HT1080 (cell line): ENCODE results near the gene ZNF727. TPM values are rescaled to one million over a fixed set of nuclear protein-coding genes. Genes with fewer than 3 reads are reported as not detected.
"Not testable (repeated sequence)": the region's sequence is repeated elsewhere in the genome, so short reads cannot be mapped to it uniquely, and the experiment has no call there.

Experiments
- DNase-seq: peaks from one replicate; pipeline ENCODE4 v3.0.0-alpha.2; 2015; ENCODE audit warnings: low read depth
- polyA plus RNA-seq, 2 experiments: library from polyadenylated mRNA; depleted of rRNA; stranded (reverse); fragments of >200 nt; gene quantifications; 2 replicates each; pipeline ENCODE4 v1.2.3, GENCODE V29; 2015
- total RNA-seq: library from RNA; depleted of rRNA; stranded (reverse); fragments of >200 nt; shearing (Covaris generic); gene quantifications from 2 replicates; pipeline ENCODE4 v1.2.3, GENCODE V29; 2014; rRNA removed

The ZNF727 gene
- total RNA-seq = not detected in 2 replicates
- not detected in 2 replicates for polyA plus RNA-seq (2015; cell fraction: cytosol; rRNA removed)
- not detected in 2 replicates for polyA plus RNA-seq (2015; cell fraction: nucleus; rRNA removed)

DNA sequence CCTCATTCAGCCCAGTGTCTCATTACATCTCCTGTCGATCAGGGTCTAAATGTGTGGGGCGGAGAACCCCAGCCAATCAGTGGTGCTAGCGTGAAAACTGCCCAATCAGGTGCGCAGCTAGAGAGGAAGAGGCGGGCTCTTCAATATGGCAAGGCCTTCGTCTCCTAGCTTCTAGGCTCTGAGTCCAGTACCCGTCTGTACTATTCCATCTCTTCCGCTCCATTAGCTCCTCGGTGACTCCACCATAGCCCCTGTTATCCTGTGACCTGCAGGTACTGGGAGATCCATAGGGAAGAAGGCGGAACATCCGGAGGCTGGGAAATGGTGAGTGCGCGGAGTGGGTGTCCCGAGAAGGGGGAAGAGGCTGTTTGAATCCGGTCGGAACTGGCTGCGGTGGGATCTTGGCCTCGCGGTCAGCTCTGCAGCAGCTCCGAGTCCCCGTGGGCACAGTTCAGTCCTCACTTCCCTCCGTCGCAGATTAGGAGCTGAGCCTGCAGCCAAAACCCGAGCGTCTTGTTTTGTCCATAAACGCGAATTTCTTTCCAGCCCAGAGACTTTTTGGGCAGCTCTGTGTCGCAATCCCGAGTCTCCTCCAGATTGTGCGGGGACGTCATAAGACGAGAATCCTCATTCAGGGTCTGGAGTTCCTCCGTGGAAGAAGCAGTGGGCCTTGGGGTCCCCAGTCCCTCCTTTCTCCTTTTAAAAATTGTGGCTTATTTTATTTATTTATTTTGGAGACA, at the start of gene ZNF727:
Gene ZNF727, plus strand, starts transcription at position 134 of the 740 bp plus-strand sequence. Its CDS starts 188 bp downstream, at position 322.
- DNase-seq = no peak

DNA sequence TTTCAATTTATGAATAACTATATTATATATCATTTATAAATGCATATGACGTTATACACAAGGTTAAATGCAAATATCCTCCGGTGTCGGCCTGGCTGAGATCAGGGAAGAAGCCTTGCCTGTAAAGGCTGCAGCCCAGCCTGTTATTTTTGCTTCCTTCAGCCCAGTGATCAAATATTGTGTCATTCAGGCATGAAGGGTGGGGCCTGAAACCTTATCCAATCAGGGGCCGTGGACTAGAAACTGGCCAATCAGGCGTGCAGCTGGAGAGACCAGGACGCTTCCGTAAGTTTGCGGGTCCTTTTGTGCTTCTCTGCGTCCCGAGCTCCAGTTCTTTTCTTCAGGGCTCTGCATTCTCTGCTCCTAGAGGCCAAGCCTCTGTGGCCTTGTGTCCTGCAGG, 46.7 kb upstream of the ZNF727 start, which contains the start of gene ZNF722:
Gene ZNF722, plus strand, starts transcription at position 301 of the 400 bp plus-strand sequence. CDS start 113 bp downstream, outside the sequence.
- DNase-seq = no peak

DNA sequence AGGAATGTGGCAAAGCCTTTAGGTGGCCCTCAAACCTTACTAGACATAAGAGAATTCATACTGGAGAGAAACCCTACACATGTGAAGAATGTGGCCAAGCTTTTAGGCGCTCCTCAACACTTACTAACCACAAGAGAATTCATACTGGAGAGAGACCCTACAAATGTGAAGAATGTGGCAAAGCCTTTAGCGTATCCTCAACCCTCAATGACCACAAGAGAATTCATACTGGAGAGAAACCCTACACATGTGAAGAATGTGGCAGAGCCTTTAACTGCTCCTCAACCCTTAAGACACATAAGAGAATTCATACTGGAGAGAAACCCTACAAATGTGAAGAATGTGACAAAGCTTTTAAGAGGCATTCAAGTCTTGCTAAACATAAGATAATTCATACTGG, 29.7 kb upstream of the ZNF727 start:
- not testable (repeated sequence) for DNase-seq

DNA sequence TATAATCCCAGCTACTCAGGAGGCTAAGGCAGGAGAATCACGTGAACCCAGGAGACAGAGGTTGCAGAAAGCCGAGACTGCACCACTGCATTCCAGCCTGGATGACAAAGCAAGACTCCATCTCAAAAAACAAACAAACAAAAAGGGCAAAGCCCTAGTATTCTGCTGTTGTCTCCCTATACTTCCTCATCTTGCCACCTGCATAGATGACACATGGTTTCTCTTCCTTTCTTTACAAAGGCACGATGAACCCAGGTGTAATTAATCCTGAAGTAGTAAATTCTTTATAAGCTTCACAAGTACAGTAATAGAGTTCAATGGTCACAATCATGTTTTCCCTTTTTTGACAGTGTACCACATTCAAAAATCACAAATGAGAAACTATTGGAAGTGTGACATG, 9.8 kb upstream of the ZNF727 start:
- no peak for DNase-seq

DNA sequence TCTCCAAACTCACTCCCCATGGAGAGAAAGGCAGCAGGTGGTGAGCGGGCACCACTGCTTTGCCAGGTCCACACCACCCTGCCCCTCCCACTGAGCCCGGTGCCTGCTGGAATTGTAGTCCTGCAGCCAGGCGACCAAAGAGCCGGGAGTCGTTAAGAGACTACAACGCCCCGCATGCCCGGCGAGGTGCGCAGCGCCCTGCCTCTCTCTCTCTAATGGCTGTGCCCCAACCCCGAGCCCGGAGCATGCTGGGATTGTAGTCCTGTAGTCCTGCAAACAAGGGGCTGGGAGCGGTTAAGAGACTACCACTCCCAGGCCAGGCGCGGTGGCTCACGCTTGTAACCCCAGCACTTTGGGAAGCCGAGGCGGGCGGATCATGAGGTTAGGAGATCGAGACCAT, 8.1 kb upstream of the ZNF727 start:
- DNase-seq = no peak

DNA sequence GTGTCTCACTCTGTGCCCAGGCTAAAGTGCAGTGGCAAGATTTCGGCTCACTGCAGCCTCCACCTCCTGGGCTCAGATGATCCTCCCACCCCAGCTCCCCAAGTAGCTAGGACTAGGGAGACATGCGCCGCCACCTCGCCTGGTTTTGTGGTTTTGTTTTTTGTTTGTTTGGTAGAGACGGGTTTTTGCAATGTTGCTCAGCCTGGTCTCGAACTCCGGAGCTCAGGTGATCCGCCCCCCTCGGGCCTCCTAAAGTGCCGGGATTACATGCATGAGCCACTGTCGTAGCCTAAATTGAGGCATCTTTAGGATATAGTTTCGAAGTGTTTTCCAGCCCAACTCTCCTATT, 781 bp downstream of the ZNF727 start:
- DNase-seq = no peak

DNA sequence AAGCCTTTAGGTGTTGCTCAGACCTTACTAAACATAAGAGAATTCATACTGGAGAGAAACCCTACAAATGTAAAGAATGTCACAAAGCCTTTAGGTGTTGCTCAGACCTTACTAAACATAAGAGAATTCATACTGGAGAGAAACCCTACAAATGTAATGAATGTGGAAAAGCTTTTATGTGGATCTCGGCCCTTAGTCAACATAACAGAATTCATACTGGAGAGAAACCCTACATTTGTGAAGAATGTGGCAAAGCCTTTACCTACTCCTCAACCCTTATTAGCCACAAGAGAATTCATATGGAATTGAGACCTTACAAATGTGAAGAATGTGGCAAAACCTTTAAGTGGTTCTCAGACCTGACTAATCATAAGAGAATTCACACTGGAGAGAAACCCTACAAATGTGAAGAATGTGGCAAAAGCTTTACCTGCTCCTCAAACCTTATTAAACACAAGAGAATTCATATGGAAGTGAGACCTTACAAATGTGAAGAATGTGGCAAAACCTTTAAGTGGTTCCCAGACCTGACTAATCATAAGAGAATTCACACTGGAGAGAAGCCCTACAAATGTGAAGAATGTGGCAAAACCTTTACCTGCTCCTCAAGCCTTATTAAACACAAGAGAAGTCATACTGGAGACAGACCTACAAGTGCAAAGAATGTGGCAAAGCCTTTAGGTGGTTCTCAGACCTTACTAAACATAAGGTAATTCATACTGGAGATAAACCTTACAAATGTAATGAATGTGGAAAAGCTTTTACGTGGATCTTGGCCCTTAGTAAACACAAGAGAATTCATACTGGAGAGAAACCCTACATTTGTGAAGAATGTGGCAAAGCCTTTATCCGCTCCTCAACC, 32.8 kb downstream of the ZNF727 start:
- not testable (repeated sequence) for DNase-seq

DNA sequence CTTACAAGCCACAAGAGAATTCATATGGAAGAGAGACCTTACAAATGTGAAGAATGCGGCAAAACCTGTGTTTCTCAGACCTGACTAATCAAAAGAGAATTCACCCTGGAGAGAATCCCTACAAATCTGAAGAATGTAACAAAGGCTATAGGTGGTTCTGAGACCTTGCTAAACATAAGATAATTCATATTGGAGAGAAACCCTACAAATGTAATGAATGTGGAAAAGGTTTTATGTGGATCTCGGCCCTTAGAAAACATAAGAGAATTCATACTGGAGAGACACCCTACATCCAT, 33.4 kb downstream of the ZNF727 start:
- no peak for DNase-seq

DNA sequence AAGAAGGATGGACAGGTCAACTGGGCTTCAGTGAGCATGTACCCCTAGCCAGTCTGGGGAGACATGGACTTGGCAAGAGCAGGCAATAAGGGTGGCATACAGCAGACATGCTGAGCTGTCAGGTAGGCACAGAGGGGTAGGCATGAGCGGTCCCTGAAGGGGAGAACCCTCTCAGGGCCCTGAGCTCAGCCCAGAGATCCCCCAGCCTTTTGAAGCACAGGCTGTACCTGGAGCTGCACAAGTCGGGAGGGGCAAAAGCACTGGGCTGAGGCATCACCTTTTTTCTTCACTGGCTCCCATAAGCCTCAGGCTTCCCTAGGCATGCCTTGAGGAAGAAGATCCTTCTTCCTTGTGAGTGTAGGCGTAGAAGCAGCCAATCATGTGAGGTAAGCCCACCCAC, 42.3 kb downstream of the ZNF727 start:
- no peak for DNase-seq

DNA sequence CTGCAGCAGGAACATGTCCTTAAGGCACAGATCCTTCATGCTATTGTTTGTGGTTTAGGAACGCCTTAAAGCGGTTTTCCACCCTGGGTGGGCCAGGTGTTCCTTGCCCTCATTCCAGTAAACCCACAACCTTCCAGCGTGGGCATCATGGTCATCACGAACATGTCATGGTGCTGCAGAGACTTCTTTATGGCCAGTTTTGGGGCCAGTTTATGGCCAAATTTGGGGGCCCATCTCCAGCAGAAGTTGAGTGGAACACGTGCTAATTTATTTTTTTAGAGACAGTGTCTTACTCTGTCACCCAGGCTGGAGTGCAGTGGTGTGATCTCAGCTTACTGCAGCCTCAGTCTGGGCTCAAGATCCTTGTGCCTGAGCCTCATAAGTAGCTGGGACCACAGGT, 43.6 kb downstream of the ZNF727 start:
- not testable (repeated sequence) for DNase-seq

Other genes starting within 250 kb of the ZNF727 start
- not detected in 2 replicates for gene ZNF722, start 46.6 kb upstream of the ZNF727 start, total RNA-seq
- not detected in 2 replicates for gene ZNF735, start 161.8 kb downstream of the ZNF727 start, total RNA-seq
- not detected in 2 replicates for gene ZNF679, start 183.0 kb downstream of the ZNF727 start, total RNA-seq